GM18502 (cell line): ENCODE measurements around the gene POLD4.

ENCODE experiments used
- ATAC-seq: cut with Tn5 transposase; IDR thresholded peaks from one replicate; pipeline ENCODE4 v1.9.1; 2021; ENCODE audit warnings: mild to moderate bottlenecking; ENCODE audit not compliant: unreplicated experiment, poor library complexity

POLD4 gene

DNA sequence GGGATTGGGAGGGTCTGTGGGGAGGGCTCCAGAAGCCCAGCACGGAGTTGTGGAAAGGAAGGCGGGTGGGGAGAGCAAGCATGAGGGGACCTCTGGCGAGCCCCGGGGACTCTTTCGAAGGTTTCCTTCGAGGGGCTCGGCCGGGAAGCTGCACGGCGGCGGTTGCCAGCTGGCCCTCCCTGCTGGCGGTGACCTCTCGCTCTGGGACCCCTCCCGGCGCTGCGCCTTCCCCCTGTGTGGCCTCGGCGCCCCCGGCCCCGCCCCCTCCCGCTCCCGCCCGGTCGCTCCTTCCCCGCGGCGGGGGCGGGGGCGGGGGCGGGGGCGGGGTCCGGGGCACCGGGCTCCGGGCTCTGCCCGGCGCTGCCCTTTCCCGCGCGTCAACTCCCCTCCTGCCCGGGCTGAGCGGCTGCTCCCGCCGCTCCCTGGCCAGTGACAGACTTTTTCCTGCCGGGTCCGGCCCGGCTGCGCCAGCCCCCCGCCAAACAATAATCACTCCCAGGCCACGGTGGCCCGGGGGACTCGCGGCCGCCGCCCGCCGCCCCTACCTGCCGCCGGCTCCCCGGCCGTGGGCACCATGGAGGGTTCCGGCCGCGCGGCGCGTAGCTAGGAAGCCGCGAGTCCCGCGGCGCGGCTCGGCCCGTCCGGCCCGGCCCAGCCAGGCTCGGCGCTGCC lies 19.1 kb upstream of the POLD4 start:
- ATAC-seq, result no peak

DNA sequence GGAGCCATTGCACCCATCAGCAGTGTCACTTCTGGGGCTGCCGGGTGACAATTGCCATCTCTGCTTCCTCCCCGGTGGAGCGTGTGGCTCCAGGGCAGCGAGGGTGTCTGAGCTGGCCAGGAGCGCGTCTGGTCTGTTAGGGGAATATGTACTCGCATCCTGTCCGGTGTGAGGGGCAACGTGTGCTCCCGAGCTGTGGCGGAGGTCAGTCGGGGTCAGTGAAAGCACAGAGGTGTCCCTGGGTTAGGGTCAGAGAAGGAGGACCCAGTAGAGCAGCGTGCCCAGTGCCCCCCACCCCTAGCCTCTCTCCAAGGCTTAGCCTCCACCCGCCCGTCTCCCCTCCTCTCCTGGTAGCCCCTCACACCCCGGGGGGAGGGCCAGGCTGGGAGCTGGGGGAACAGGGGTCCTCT lies 18.6 kb upstream of the POLD4 start:
- no peak for ATAC-seq

DNA sequence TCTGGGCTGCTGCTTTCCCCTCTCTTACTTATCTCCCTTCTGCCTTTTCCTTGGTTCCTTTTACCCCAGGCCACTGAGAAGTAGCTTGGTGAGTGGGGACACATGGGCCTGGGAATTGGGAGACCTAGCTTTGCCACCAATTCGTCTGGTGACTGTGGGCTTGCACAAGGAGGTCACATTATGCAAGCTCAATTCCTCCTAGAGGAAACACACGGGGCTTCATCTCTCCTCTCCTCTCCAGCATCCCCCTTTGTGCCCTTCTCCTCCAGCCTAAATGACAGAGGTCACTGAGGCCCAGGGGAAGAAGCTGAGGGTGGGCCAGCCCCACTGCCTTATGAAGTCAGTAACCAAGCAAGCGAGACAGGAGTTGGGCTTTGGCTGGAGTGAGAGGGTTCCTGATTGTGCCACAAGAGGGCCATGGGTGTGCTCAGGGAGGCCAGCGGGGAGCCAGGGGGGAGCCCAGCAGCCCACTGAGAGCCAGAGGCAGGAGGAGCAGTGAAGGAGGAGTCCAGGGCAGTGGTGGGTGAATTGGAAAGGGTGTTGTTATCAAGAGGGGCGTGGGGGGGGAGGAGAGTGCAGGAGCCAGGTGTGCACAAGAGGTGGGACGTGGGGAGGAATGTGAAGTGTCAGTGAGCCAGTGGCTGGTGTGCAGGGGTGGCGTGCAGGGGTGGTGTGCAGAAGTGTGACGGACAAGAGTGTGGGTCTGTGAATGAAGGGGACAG lies 18.0 kb upstream of the POLD4 start:
- no peak for ATAC-seq

DNA sequence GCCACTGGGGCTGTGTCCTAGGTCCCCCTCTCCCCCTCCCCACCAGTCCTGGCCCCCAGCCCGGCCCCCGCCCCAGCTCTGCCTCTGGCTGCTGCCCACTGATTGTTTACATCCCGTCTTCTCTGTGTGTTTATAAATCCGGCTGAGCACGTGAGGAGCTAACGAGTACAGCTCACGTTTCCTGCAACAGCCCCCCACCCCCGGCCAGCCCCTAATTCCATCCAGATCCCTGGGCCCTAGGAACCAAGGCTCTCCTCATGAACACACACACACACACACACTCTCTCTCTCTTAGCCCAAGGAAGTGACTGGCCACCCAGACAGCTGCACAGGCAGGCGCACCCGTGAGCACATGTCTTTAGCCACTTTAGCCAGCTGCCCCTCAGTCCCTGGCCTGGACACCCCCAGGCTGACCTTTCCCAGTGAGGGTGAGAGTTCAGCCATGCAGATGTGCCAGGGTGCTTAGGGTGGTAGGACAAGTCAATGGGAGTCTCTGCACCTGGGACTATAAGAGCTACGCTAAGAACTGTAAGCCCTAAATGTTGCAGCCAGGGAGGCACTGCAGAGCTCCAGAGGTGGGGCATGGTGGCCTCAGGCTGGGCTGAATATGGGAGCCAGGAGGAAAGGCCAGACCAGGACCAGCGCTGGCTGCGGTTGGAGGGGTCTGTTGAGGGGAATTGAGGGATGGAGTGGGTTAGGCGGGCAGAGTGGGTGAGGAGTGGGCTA lies 17.2 kb upstream of the POLD4 start:
- no peak for ATAC-seq

DNA sequence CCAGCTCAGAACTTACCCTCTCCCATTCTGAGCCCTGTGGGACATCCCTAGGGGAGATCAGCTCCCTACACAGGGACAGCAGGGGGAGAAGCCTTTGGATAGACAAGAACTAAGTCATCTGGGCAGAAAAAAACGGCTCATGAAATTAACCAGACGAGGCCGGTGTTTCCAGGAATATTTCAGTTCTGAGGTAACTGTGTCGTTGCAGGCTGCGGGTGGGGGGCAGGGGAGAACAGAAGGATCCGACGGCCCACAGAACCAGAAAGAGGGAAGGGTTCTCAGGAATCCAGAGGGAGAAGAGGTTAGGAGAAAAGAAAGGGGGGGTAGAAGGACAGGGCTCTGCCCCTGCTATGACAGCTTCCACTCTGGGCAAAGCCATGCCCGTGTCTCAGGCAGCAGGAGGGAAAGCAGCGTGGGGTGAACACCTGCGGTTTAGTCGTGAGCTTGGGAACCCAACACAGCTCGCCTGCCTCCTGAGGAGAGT lies 16.5 kb upstream of the POLD4 start:
- no peak for ATAC-seq

DNA sequence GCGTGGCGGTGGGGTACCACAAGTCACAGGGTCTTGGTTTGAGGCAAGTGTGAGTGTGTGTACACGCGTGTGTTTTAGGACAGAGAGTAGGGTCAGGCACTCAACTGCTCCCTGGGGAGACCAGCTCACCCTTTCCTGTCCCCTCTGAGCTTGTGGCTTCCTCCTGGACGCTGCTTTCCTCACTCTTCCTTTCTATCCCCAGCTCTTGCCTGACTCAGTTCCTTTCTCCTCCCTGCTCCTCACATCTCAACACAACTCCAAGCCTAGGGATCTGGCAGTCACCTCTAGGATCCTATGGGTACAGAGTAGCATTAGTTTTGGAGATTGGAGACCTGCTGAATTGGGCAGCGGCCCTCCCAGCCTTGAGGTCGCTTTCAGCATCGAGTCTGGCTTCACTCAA lies 15.9 kb upstream of the POLD4 start:
- no peak for ATAC-seq

DNA sequence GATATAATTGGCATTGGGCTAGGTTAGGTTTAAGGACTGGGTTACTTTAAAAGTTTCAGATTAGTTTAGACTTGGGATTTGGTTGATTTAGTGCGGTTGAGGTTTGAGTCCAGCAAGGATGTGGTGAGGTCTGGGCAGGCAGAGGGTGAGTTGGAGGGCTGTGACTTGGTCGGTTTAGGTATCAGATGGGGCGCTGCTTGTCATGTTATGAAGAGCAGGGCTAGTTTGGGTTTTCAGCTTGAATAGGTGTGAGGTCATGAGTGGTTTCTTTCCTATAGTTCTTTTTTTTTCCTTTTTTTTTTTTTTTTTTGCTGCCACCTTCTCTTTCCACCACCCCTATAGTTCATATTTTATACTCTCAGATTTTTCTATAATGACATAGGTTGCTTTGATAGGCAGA lies 15.3 kb upstream of the POLD4 start:
- no peak for ATAC-seq

DNA sequence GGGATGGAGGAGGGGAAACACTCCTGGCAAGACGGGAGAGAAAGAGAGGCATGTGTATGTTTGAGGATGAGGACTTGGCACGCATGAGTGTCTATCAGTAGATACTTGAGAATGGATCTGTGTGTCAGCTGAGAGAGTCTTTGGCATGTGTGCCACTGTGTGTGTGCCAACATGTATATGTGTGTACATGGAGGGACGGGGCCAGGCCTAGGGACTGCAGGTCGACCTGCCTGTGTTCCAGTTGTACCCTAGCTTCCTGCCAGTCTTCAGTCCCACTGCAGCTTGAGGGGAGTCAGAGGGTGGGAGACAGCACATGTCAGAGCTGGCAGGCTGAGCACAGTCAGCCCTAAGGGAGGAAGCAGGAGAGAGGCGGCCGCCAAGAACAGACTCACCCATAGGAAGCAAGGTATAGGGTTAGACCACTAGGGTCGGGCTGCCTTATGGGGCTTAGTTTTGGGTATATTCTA lies 14.4 kb upstream of the POLD4 start:
- ATAC-seq, result no peak

DNA sequence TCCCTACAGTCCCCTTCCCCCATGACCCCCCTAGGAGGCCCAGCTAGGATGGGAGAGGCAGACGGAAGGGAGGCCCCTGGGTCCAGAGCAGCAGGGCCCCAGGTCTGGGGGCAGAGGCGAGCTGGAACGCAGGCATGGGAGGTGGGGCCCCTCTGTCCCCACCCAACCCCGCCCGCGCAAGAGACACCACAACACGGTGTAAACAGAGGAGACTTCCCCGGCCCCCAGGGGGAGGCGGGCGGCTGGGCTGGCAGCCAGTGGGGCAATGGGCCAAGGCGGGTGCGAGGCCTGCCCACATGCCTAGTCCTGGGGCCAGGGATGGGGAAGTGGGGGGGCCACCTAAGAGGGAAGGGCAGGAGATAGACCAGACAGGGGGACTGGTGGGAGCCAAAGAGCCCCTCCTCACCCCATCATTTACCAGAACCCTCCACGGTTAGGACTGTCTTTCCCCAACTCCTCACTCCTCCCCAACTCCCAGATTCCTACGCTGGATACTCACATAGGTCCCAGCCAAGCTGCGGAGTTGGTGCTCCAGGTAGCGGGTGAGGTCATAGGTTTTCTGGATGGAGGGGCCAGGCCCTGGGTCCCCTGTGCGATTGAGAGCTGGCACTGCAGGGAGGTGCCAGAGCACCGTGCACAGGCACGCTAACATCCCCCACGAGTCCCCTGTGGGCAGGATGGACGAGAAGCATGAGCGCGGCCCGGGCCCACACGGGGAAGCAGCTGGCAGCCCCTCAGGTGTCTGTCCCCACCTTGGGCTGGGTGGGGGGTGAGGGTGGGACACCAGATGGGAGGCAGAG lies 13.8 kb upstream of the POLD4 start:
- ATAC-seq, result no peak

DNA sequence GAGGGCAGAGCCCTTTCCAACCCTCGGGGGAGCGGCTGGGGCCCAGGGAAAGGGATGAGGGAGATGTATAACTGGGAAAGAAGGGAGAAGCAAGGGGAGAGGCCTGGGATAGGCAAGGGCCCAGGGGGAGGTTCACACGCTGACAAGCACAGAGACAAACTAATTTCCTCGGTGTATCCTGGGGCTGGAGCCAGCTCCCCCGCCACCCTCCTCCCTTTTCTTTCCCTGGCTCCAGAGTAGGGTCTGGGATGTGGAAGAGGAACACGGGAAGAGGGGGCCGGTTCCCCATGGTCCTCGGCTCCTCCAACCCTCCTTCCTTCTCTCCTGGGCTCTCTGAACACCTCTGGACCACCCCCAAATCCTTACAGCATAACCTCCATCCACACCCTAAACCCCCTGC lies 13.2 kb upstream of the POLD4 start:
- ATAC-seq, result no peak

DNA sequence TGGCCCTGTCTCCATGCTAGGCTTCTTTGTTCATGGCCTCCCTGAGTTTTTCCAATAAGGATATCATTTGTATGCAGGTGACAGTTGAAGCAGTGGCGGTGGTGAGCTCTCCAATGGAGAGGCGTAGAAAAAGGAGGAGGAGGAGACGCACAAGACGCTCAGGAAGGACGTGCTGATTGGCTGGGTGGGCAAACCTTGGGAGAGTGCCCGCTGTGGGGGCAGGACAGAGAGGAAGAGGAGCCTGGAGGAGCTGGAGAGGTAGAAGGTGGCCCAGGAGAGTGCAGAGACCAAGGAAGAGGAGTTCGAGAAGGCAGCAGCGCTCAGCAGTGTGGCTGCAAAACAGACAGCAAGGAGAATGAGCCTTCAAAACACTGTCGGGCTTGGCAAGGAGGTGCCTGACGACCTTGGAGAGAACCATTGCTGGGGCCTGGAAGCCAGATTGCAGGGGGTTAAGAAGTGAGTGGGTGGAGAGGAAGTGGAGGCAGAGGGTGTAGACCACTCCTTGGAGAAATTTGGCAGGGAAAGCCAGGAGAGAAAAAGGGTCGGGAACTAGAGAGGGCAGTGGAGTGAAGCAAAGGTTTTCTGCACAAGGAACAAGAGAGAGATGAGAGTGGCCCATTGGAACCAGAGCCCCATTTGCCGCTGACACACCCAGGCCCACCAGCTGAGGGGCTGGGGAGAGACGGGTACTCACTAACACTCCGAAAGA lies 12.5 kb upstream of the POLD4 start:
- no peak for ATAC-seq

DNA sequence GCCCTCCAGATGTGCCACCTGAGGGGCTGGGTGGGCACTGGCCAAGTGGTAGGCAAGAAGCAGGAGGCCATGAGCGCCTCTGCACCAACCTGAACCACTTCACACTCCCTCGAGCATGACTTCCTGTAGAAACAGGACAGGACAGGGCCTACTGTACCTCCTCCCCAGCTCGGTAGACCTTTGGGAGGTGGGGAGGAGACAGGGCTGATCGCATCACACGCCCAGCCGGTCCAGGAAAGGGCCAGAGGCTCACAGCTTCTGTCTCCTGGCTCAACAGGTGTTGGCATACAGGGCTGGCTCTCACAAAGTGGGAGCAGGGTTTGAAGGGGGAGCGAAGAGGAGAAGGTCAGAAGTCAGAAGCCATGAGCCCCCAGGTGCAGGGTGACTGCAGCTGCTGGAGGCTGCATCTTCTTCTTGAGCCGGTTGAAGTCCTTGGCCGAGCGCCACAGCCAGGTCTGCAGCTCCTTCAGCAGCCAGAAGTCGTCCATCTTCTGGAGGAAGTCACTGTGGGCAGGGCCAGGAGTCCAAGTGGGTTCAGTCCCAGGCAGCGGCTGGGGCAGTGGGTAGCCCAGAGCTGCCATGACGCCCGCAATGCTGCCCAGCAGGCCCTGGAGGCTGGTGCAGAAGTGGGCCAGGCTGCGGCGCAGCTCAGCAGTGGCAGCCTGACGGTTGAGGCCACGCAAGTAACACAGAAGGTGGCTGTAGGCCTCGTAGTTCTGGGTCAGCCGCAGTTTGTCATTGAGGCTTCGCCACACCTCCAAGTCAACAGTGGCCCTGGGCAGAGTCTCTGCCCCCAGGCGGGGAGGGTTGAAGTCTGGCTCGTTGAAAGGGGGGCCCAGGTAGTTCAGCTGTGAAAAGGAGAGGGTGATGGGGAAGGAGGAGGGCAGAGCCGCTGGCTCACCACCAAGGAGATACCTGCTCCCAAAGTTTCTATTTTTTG lies 11.7 kb upstream of the POLD4 start:
- no peak for ATAC-seq

DNA sequence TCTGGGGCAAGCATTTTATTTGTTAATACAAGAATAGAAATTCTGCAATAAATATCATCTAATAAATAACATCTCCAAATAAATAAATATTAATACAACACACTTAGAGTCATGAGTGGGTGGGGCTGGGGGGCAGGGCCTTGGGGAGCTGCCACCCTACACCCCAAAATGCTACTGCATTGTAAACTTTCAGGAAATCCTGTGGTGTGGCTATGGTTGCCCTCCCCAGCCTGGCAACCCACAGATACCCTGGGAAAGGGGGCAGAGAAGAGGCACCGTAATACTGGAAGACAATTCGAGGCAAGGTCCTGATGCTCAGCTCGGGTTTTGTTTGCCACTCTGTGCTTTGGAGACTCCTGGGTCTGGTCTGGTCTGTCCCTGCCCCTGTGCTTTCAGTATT lies 10.8 kb upstream of the POLD4 start:
- no peak for ATAC-seq

DNA sequence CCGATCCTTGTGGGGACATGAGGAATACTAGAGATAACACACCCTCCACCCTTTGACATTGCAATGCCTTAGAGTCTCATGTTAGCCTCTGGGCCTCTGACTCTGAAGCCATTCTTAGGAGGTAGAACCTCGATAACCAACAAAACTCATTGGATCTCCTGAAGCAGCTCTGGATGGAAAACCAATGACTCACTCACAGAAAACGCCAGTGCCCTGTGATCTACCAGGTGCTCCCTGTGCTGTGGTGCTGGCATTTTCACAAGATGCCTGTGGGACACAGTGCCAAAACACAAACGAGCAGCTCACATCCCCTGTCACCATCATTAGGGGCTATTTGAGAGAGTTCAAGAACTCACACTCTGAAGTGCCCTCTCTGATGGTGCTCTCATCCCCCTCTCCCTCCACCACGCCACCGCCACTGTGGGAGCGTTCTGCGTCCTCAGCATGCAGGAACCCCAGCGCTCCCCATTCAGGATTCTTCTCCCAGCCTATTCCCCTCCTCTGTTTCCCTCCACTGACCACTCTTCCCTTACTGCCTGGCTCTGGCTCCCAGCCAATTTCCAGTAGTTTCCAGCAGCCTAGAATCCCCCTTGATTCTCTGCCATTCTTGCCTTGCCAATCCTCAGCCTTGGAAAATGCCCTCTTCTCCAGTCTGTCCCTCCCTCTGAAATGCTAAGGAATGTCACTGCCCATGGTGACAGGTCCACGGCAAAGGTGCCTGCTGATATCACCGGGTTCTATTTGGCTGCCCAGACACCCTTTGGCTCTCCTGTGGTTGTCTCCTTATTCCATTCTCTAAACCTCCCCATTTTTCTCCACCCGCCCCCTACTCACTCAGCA lies 4.7 kb upstream of the POLD4 start:
- no peak for ATAC-seq

DNA sequence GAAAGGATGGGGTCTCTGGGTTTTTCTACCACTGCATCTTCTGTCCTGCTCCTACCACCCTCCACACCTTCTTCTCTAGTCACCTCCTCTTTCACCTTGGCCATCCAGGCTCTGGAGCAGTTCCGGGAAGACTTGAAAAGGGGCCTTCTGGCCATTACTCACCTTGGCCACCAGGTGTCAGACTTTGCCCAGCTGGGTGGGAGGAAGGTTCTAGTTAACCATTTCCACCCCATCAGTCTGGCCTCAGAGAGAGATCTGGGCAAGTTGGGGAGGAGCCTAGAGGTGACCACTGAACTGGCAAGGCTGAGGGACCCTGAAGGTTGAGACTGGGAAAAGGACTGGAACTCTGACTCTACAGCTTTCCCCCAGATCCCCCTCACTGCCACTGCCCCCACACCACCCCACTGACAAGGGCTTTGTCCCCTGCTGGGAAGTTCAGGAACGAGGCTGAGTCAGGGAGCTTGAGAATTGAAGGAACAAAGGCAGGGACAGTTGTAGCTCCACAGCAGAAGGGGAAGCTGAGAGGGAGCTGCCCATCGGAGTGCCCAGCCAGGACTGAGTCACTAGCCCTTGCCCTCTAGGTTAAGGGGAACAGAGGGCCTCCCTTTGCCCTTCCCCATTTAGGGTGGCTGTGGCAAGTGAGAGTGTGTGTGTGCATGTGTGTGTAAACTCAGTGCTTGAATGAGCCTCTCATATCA lies 3.7 kb upstream of the POLD4 start:
- ATAC-seq, result no peak

DNA sequence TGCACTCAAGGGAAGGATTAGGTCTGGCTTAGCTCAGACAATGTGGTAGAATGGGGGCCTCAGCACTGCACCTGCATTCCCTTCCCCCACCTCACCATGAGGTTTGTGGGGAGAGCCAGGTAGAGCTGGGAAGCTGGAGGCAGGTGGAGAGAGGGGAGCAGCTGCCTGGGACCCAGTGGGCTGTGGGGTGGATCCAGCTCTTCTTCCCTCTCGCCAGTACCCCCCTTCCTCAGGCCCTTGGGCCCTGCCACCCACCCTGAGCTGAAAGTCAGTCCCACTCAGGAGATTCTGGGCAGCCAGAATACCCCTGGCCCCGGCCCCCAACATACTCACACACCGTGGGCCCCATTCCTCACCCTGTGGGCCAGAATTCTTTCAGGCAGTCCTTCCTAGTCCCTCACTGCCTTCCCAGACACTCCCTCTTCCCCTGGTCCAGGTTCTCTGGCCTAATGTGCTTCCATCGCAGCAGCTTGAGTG lies 3.1 kb upstream of the POLD4 start:
- no peak for ATAC-seq

DNA sequence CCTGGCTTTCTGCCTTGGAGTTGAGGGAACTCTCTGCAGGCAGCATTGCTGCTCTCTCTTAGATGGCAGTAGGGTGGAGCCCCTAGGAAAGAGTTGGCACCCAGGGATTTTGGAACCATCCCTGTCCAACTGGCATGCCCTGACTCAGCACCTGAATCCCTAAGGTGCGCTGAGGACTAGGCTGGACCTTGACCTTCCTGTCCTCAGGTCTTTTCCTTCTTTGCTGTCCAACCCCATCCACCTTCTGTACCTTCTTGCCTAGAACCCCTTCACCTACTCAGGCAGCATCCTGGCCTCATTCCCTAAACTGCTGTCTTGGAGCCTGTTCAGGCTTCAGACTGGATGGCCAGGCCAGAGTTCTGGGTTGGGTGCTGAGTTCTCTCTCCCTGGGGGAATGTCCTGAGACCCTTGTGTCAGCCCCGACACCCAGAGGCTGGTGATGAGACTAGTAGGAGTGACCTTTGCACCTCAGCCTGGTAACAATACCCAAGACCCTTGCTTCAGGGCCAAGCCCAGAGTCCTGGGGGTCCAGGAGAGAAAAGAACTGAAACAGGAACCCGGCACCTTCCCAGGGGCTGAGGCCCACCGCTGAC lies 2.5 kb upstream of the POLD4 start:
- ATAC-seq, result no peak
